GM21390 (cell line): ENCODE data around the gene SUGCT.

Experiments used
- ATAC-seq: cut with Tn5 transposase; IDR thresholded peaks from one replicate; pipeline ENCODE4 v1.9.1; 2021; ENCODE audit not compliant: unreplicated experiment

Gene SUGCT

DNA sequence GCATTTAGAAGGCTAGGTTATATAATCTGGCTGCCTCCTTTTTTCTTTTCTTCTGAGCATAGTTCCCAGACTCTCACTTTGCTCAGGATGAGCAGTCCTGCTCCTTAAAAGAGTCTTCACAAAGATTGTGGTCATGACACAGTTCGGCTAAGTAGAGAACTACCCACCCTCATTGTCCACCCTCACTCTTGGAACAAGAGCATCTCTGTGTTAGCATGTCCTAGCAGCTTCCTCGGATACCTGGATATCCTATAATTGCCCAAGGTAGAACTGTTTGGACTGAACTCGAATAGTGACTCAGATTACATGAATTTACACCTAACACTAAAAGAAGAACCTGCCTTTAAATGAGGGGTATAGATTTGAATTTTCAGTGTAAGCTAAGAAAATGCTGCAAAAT is 572.0 kb downstream of the SUGCT start:
- ATAC-seq = no peak

DNA sequence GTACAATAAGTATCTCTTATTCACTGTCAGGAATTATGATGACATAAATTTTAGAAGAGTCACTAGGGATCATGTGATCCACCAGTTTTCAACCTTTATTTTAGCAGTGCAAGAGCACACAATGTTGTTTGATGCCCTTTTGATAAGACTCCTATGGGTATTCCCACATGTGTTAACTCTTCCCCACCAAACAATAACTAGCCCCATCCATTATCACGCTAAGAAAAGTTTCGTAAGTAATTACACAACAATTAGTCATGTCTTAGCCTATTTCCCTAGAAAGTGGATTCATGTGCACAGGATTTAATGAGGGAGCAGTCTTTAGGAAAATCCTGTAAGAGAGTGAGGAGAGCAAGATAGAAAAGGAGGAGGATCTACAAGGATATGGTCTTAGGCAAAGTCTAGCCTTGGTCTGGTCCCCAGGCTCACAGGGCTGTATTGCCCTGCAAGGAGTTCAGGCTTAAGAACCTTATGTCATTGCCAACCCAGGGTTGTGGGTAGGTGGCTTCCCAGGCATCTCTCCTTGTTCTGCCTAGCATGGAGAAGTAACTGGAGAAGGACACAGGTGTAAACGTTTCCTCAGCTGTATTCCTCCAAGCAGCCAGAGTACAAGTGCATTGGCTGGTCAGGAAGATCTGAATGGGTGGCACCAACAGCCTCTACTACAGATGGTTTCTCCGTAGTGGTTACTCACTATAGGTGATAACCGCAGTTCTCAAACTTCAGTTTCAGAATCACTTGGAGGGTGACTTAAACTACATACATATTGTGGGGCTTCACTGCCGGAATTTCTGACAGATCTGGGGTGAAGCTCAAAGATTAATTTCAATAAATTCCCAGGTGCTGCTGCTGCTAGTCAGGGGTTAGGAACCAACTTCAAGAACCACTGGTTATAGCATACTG is 574.5 kb downstream of the SUGCT start:
- ATAC-seq = peak; percentile 74

DNA sequence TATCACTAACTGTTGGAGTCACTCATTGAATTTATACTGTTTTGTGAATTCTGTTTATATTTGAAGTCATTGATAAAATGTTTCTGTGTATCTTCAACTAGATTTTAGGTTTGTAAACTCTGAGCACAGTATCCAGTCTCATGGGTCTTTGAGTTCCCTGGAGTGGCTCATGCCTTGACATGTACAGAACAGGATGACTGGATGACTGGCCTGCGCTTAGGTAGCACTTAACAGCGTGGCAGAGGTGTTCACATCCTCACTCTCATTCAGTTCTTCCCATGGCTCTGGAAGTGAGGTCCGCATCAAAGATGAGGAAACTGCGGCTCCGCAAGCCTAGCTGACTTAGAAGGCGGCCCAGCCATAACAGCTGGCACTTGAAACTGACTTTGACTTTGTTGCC is 576.9 kb downstream of the SUGCT start:
- ATAC-seq = no peak

DNA sequence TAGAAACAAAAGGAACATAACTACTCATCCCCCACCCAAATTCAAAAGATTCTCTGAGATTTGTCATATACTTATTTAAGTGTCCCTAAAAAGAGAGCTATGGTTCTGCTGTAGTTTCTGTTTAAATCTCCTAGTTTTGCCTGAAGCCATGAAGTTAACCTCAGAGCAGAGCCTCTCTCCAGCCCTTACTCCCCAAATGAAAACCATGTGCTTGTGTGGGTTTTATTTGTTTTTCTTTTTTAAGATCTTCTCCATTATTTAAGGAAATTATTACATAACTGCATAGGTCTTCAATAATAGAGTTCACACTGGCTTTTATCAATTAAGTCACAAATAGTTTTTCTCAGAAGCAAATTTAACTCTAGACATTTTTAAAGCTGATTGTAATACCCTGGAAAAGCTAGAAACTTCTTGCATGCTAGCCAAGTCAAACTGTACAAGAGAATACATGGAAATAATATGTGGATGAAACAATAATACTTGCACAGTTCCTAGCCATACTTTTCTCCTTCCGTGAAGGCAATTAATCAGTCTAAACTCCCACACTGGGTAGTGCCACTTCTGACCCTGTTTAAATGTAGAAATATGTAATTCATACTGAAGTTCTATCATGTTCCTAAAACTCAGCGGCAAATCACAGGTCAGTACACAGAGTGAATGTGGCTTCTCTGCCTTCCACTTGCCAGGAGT is 579.7 kb downstream of the SUGCT start:
- ATAC-seq = no peak

DNA sequence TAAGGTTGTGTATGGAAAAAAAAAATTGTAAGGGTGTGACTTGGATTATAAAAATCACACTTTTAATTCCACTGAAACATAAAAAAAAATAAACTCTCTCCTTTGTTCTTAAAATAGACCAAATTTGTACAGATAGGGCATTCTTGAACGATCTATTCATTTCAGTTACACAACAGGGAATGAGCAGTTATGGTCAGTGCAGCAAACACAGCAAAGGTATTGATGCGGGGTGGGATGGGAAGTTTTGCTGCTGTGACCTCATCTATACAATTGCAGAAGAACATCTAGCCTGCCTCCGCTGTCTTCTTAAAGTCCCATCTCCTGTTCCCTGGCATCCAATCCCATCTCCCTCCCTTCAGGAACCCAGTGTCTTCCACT is 580.2 kb downstream of the SUGCT start:
- no peak for ATAC-seq

DNA sequence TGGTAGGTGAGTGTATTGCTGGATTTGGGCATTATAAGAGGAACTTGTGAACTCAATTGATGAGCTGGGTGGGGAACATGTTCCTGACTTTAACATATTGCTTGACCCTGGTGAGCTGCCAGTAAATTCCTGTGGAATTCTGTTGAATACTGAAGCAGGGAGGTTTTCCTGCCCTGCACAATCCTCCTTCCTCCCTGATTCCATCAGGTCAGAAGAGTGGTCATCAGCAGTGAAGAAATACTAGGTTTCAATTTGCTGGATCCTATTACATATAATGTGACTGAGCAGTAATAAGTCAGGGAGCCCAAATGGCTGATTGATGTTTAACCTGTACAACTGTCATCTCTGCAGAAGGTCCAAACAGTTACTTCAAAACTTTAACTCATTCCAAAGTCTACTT is 581.2 kb downstream of the SUGCT start:
- no peak for ATAC-seq

DNA sequence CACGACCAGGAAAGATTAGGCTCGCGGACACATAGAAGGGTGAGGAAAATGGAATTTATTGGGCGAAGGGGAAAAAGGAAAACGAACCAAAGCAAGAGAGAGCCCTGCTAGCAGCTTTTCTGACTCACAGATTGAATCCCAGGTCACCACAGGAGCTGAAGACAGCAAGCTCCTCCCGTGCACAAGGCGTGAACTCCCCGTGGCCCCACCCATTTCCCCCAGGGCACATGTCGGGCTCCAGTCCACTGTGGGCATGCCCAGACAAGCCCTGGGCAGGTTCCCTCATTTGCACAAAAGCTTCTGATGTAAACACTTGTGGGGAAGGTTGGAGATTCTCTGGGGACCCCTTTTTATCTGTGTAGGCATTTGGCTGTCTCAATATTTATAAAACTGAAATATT is 582.4 kb downstream of the SUGCT start:
- no peak for ATAC-seq

DNA sequence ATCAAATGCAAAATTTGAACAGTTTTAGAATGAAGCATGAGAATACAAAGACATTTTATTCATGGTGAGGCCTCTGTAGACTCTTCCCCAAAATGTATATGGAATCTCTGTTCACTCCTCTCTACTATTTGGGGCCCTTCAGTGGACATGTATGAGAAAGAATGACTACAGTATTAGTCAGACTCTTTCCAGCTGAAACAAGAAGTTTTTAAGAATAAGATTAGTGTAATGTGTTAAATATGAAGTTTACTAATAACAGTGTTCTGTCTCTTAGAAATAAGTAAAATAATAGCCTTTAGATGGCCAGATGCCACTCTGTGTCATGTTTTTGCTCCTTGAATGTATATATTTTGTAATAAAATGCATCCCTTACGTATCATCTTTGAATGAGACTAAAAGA is 585.6 kb downstream of the SUGCT start:
- no peak for ATAC-seq

DNA sequence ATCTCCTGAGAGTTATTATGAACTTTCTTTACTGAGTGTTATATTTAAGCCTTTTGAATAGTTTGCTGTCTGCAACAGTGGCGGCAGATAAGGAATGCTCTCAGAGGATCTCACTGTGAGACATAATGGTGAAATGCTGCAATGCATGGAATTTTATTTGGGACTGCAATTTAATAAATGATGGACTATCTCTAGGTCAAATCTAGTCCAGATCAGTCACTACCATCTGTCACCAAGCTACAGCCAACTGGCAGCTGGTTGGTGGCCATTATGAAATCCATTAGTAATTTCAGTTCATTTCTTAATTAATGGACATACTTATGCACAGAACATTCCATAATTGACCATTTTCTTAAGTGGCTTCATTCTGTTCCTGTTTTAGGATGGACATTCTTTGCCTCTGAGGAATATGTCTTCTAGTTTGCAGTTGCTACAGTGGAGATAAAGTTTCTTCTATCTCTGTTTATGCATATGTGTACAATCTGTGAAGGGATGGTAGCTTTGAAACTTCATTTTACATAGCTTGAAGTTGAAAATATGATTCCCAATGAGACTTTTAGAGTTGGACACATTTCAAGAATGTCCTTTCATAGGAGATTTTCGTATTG is 586.6 kb downstream of the SUGCT start:
- ATAC-seq = no peak

DNA sequence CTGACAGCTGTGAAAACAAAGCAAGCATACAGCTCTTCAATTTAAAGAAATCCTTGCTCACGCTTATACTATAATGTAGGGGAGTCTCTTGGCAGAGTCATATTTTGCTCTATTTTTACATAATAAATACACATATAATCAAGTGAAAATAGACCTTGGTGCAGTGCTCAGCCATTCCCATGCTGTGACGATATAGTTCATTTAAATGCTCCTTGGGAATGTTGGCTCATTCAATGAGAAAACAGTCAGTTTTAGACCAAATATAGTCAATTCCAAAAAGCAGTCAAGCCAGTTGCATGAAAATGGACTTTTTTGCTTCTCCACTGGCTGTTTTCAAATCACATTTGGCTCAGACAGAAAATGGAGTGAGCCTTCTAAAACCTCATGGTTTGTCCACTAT is 587.4 kb downstream of the SUGCT start:
- no peak for ATAC-seq

DNA sequence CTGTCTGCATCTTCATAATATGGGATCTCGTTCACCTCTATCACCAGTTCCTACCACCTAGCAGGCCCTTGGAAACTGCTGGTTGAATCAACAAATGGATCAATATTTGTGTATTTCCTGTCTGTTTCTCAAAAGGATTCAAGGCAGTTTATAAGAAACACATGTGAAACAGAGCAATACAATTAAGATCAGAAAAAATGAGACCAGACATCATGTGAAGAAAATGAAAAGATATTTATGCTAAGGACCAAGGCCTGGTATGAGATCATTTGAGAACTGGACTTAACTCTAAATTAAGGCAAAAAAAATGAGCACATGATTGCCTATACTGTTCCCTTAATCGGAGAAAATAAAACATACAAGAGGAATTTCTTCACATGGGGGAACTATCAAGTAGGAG is 589.0 kb downstream of the SUGCT start:
- no peak for ATAC-seq

DNA sequence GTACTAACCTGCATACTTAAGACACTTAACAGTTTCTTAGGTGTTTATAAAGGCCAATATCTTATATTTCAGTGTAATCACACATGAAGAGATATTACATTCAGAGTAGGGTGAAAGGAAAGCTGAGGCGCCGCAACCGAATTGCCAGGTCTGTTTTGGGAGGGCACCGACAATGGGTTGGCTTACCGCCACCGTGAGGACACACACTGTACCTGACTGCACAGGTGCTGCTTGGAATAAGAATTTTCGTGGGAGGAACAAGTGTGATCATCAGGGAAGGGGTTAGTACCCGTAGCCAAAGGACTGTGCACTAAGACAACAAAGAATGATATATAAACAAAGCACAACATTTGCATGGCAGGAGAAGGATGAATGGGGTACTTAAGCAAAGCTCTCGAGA is 591.8 kb downstream of the SUGCT start:
- ATAC-seq = no peak

DNA sequence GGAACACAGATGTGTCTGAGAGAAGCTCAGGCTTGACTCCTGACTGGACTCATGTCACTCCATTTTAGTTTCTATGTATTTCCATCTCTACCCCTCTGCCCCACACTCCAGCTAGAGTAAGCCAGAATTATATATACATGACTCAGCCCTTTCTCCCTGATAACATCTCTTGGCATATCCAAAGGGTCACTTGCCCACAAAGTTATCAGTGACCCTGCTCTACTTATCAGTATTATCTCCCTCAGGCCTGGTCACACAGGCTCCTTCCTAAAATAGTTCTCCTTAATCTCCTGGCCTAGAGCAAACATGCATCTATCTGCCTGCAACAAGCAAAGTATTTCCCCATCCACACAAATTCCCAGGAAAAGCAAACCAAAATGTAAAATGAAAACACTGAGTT is 598.3 kb downstream of the SUGCT start:
- no peak for ATAC-seq

DNA sequence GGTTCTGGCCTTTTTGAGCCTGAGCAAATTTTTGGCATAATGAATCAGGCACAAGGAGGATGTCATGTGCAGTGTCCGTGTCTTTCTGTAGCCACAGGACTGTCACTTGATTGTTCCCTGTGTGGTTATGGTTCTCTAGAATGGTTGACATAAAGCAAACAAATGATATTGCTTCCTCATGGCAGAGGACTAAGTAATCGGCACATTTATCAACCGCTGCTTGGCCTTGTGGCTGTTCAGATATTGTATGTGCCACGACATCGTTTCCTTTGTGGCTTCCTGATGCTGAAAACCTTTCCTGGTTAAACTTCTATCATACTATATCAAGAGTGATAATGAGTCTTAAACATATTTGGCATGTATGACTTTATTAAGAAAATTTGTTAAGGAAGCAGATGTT is 598.8 kb downstream of the SUGCT start:
- no peak for ATAC-seq

DNA sequence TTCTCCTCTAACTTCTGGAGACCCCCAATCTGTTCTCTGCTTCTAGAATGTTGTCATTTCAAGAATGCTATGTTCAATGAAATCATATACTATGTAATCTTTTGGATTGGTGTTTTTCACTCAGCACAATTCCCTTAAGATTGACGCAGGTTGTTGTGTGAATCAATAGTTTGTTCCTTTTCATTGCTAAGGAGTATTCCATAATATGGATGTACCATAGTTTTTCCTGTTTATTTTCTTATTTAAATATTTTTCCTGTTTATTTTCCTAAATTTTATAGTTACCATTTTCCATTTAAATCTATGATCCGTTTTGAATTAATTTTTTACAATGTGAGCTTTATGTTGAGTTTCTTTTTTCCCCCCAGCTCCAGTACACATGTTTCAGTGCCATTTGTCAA is 604.5 kb downstream of the SUGCT start:
- ATAC-seq = no peak

DNA sequence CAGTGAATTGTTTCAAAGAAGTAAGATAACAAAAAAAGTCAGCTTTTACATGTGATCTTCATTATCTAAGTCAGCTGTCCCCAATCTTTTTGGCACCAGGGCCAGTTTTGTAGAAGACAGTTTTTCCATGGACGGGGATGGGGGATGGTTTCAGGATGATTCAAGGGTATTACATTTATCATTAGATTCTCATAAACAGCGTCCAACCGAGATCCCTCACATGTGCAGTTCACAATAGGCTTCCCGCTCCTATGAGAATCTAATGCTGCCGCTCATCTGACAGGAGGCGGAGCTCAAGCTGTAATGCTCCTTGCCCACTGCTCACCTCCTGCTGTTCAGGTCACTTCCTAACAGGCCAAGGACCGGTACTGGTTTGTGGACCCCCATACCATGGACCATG is 607.5 kb downstream of the SUGCT start:
- ATAC-seq = no peak

DNA sequence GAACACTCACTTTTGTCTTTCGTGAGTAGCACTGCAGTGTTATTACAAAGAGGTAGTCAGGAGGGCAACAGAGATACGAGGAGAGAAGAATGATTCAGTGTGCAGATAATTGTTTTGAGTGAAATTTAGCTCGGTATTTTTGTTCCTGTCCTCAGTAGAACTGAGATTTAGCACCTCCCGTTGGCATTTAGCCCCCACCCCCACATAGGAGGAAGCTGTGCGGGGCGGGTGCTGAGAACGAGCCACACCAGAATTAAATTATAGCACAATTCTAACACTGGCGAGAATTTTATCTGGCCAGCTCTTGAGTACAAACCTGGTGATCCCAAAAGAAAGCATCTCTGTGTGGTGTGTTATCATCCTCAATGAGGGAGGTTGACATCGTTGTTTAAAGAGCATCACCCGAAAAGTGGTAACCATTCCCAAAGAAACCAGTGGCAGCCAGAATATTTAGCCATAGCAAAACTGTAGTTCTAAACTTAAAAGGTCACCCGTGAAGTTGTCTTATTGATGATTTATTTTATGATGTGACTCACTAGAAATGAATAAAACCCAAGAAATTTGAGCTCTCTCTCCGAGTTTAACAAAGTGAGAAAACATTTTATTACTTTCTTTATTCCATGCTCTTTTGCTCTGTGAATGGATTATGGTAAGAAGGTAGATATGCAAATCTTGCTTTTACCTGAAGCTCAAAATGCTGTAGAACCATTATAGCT is 612.2 kb downstream of the SUGCT start:
- no peak for ATAC-seq

DNA sequence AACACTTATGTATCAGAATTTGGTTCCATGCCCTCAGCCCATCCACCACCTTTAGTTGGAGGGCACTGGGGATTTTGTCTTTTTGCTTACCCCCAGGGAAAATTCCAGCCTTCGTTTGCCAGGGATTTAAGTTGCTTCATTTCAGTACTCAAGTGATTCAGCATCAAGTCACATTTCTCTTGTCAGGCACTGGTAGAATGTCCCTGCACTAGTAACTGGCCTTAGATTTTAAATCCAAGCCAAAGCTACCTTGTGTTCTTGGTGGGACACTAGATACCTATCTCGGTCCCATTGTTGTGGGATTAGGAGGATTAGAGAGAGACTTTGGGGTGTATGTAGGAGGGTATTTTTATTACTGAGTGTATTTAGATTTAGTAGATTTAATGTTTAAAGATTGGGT is 613.1 kb downstream of the SUGCT start:
- no peak for ATAC-seq

DNA sequence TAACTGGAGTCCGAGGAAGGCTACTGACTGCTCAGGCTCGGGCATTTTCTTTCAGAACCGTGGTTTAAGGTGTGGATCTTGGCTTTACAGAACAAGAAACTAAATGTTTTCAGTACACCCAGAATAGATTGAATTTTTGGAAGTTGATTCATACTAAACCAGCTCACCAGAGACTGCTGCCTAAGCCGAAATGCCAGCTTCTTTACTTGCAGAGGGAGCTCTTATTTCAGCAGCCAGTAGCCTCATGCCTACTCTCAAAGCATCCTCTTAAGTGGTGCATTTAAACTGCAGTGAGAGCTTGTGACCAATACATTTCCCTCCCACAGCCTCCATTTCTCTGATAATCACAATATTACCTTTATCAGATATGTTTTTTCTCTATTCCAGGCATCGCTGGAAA is 615.1 kb downstream of the SUGCT start:
- no peak for ATAC-seq

DNA sequence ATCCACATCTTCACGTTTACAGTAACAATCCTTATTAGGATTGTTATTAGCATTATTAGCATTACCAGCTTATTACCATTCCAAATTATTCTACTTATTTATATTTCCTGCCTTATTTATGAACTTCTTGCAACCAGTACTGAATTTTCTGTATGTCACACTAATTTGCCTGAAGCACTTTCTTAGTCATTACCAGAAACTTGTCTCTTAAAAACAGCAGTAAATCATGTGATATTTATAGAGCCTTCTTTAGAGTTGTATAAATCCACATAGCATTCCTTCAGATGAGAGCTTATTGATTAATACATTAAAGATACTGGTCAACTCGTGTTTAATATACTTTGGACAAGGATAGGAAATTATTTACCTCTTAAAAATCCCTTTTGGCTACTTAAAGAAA is 618.6 kb downstream of the SUGCT start:
- ATAC-seq = no peak

DNA sequence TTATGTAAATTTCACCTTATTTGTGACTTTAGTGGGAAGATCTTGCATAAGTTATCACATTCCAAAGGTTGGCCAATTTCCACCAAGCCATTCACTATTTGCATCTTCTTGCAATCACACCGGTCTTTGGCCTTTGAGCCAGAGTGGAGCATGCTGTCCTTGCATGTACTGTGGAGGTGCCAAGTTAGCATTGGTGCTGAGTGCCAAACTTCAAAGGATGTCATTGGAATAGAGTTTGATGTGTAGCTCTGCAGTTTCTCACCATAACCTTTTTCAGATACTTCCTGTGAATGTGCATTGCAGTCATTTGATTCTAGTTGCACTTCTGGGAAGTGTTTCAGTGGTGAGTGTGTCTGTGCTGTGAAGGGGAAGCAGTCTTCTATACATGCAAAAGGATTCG is 620.6 kb downstream of the SUGCT start:
- ATAC-seq = no peak

DNA sequence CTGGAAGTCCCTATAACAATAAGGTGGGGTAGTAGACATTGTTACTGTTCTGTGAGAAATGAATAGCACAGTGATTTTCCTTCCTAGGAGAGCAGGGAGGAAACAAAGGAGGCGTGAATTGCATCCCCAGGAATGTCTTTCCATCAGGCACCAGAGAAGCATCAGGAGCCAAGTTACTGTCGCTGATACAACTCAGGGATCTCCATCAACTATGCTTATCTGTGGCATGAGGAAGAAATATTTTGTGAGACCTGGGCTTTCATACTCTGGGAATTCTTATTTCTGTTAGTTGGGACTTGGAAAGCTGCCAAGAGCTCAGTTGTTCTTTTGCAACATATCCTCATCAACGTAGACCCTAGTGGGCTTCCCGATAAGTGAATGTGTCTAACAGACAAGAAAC is 622.3 kb downstream of the SUGCT start:
- no peak for ATAC-seq
